OCI-LY7 (cell line): ENCODE results near the gene CTPS2. TPM values are rescaled to one million over a fixed set of nuclear protein-coding genes. Genes with fewer than 3 reads are reported as not detected.

ENCODE experiments used
- BruUV-seq: library from RNA; stranded (reverse); fragments of 400-500 nt; replicated peaks from 2 replicates; lab custom pipeline; 2021; lab: Mats Ljungman, UMichigan
- CTCF ChIA-PET: fragments of 300-600 bp; sonication (Branson Sonifier 250); formaldehyde crosslinking; loops from one replicate; lab custom pipeline; 2022; ENCODE audit warnings: antibody characterized with exemption; ENCODE audit not compliant: unreplicated experiment; lab: Charles Lee
- POLR2A ChIA-PET: fragments of 300-600 bp; sonication (Branson Sonifier 250); formaldehyde crosslinking; loops from one replicate; lab custom pipeline; 2022; ENCODE audit warnings: antibody characterized with exemption; lab: Charles Lee
- DNase-seq: peaks from one replicate; pipeline ENCODE4 v3.0.0-alpha.2; 2015; ENCODE audit warnings: low spot score
- H2AFZ ChIP-seq: fragments of 200-600 bp; sonication (generic), shearing (Covaris generic); 2 replicates; pipeline ENCODE4 v1.6.1; 2014; ENCODE audit warnings: mild to moderate bottlenecking, antibody characterized with exemption, low read length, moderate library complexity
- H3K27ac ChIP-seq: fragments of 200-600 bp; sonication (generic); 2 replicates; pipeline ENCODE4 v1.5.1; 2014; ENCODE audit warnings: mixed run types, low read depth, mild to moderate bottlenecking, moderate library complexity, low read length, inconsistent platforms; ENCODE audit not compliant: poor library complexity, severe bottlenecking
- H3K36me3 ChIP-seq: fragments of 200-600 bp; sonication (generic); 2 replicates; pipeline ENCODE4 v1.6.1; 2014; ENCODE audit warnings: mild to moderate bottlenecking, antibody characterized with exemption, low read length, moderate library complexity, mixed read lengths; ENCODE audit not compliant: insufficient read depth
- H3K4me1 ChIP-seq: fragments of 200-600 bp; sonication (generic); 2 replicates; pipeline ENCODE4 v1.5.1; 2014; ENCODE audit warnings: mild to moderate bottlenecking, low read length; ENCODE audit not compliant: insufficient read depth, poor library complexity, severe bottlenecking
- H3K4me2 ChIP-seq: fragments of 200-600 bp; sonication (generic); 2 replicates; pipeline ENCODE4 v1.6.1; 2014; ENCODE audit warnings: mild to moderate bottlenecking, low read length
- H3K4me3 ChIP-seq: fragments of 200-600 bp; sonication (generic); 2 replicates; pipeline ENCODE4 v1.5.1; 2014; ENCODE audit warnings: mild to moderate bottlenecking, low read depth, low read length; ENCODE audit not compliant: poor library complexity, severe bottlenecking
- H3K79me2 ChIP-seq: fragments of 200-600 bp; sonication (generic); 2 replicates; pipeline ENCODE4 v1.6.1; 2016; ENCODE audit warnings: low read depth, mild to moderate bottlenecking, low read length, moderate library complexity, mixed read lengths; ENCODE audit not compliant: insufficient read depth
- H3K9me2 ChIP-seq: fragments of 200-600 bp; sonication (generic); 2 replicates; pipeline ENCODE4 v1.6.1; 2016; ENCODE audit warnings: mild to moderate bottlenecking, low read length, mixed read lengths; ENCODE audit not compliant: insufficient read depth
- H3K9me3 ChIP-seq: fragments of 200-600 bp; sonication (generic); 2 replicates; pipeline ENCODE4 v1.6.1; 2014; ENCODE audit warnings: mild to moderate bottlenecking, mixed run types, low read length, mixed read lengths
- H4K20me1 ChIP-seq: fragments of 200-600 bp; sonication (generic); 2 replicates; pipeline ENCODE4 v1.6.1; 2014; ENCODE audit warnings: mild to moderate bottlenecking, antibody characterized with exemption, low read length, moderate library complexity, mixed read lengths; ENCODE audit not compliant: insufficient read depth
- EZH2phosphoT487 ChIP-seq: fragments of 200-600 bp; sonication (generic); IDR thresholded peaks from 2 replicates; pipeline ENCODE4 v1.6.1; 2018; ENCODE audit warnings: low read depth, borderline replicate concordance, mild to moderate bottlenecking, mixed run types, antibody characterized with exemption, low read length, moderate library complexity, mixed read lengths
- intact Hi-C: fragments of 100-400 bp; cut with micrococcal nuclease; formaldehyde crosslinking; loops from one replicate; pipeline ENCODE4 v1.10.0; 2022; ENCODE audit not compliant: unreplicated experiment
- total RNA-seq, 2 experiments: library from RNA; depleted of rRNA in 1 of 2; stranded (reverse); fragments of >200 nt in 1 of 2; shearing (Covaris generic) in 1 of 2; gene quantifications; 2 replicates each; pipeline ENCODE4 v1.2.3, GENCODE V29; 2014 to 2022
- TF ChIP-seq, protein P1 (sequence below): fragments of 200-600 bp; sonication (generic); conservative IDR thresholded peaks from 2 replicates; pipeline ENCODE4 v1.5.1; 2014; ENCODE audit warnings: mild to moderate bottlenecking, antibody characterized with exemption, low read length, moderate library complexity, mixed read lengths

CTPS2 gene
- total RNA-seq, 2 experiments from 2014 or later: 15.9 to 21.3 TPM

- Histone ChIP-seq H3K79me2 (no peaks in the 10 kb centered on the region), H3K4me1 (no peaks in the 10 kb centered on the region), H3K9me3 (no peaks in the 10 kb centered on the region), H2AFZ (no peak overlapping the region), H3K4me2 (no peak overlapping the region), H3K27ac (no peak overlapping the region), H3K9me2 (no peaks in the 10 kb centered on the region), H4K20me1 (no peaks in the 10 kb centered on the region), H3K36me3 (peaks cover 50% of the 10 kb centered on the region), H3K4me3 (no peak overlapping the region)
- no TSS peak for BruUV-seq
- no peak for DNase-seq
- intact Hi-C loops: no loop called here
- ChIA-PET CTCF (no interaction called here), POLR2A (no interaction called here)
- TF ChIP-seq, protein P1, sequence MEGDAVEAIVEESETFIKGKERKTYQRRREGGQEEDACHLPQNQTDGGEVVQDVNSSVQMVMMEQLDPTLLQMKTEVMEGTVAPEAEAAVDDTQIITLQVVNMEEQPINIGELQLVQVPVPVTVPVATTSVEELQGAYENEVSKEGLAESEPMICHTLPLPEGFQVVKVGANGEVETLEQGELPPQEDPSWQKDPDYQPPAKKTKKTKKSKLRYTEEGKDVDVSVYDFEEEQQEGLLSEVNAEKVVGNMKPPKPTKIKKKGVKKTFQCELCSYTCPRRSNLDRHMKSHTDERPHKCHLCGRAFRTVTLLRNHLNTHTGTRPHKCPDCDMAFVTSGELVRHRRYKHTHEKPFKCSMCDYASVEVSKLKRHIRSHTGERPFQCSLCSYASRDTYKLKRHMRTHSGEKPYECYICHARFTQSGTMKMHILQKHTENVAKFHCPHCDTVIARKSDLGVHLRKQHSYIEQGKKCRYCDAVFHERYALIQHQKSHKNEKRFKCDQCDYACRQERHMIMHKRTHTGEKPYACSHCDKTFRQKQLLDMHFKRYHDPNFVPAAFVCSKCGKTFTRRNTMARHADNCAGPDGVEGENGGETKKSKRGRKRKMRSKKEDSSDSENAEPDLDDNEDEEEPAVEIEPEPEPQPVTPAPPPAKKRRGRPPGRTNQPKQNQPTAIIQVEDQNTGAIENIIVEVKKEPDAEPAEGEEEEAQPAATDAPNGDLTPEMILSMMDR: no peak
- no peak for TF ChIP-seq EZH2phosphoT487
These were observed 33.2 kb upstream of the CTPS2 start for GRCh38 chrX:16745659-16746058.

DNA sequence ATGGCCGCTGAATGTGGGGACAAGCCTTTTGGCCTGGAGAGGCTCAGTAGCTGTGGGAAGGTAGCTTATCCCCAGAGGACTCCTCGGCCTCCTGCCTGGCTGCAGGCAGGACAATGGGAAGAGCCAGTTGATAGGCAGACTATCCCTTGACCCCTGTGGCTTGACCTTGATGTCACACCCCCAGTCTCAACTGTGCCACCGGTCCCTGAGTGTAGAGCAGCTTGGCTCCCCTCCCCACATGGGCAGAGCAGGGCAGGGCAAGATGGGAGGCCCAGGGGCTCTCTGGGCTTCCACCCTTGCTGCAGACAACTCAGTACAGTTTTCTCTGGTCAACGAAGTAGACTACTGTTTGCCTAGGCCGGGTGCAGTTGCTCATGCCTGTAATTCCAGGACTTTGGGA is 32.6 kb upstream of the CTPS2 start:
- Histone ChIP-seq H3K4me1 (no peaks in the 10 kb centered on the region), H3K9me3 (no peaks in the 10 kb centered on the region), H3K4me3 (no peak overlapping the region), H3K27ac (no peak overlapping the region), H3K79me2 (no peaks in the 10 kb centered on the region), H2AFZ (no peak overlapping the region), H3K9me2 (no peaks in the 10 kb centered on the region), H3K4me2 (no peak overlapping the region), H3K36me3 (peaks cover 45% of the 10 kb centered on the region), H4K20me1 (no peaks in the 10 kb centered on the region)
- CTCF ChIA-PET: no interaction called here
- no TSS peak for BruUV-seq
- no peak for DNase-seq
- TF ChIP-seq, protein P1: no peak
- no peak for TF ChIP-seq EZH2phosphoT487
- POLR2A ChIA-PET: no interaction called here
- intact Hi-C loops: no loop called here

DNA sequence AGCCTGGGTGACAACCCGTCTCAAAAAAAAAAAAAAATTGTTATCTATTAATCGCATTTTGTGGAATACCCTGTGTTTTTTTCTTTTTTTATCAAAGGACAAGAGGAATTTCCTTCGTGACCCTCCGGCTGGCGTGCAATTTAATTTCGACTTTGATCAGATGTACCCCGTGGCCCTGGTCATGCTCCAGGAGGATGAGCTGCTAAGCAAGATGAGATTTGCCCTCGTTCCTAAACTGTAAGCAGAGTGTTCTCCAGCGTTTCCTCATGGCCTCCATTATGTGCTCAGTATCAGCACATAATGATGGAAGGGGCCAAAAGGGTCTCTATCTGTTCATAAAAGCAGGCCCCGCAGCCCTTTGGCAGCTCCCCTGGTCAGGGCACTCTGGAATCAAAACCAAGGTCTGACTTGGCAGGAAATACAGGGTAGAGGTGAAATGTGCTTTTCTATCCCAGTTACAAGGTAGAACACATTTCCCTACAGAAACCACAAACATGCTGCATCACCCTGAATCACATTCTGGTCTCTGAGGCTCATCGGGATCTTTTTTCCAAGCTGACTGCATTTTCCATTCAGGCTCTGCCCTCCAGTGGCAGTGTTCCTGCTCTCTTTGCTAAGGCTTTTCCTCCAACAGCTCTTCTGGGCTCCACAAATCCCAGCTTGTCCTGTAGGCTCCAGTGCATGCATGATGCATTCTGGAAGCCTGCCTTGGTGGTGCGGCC is 31.3 kb upstream of the CTPS2 start:
- H3K9me3 ChIP-seq: no peaks in the 10 kb centered on the region
- H3K36me3 ChIP-seq: peaks cover 35% of the 10 kb centered on the region
- H3K4me1 ChIP-seq: no peaks in the 10 kb centered on the region
- H3K79me2 ChIP-seq: no peaks in the 10 kb centered on the region
- CTCF ChIA-PET: no interaction called here
- H3K27ac ChIP-seq: no peak overlapping the region
- BruUV-seq: no TSS peak
- intact Hi-C loops: no loop called here
- H3K4me3 ChIP-seq: no peak overlapping the region
- no peaks in the 10 kb centered on the region for H3K9me2 ChIP-seq
- H2AFZ ChIP-seq: no peak overlapping the region
- no peak for DNase-seq
- POLR2A ChIA-PET: interaction anchor here (0.7 kb wide), 1 partner anchor 80 kb away, joined by 3 read pairs; no protein-coding TSS in a partner anchor
- H3K4me2 ChIP-seq: no peak overlapping the region
- H4K20me1 ChIP-seq: no peaks in the 10 kb centered on the region
- TF ChIP-seq EZH2phosphoT487: no peak
- TF ChIP-seq, protein P1: no peak
